HG03025 (cell line): ENCODE results near the gene ADTRP.
"Not testable (repeated sequence)": the region's sequence is repeated elsewhere in the genome, so short reads cannot be mapped to it uniquely, and the experiment has no call there.

Experiments used
- ATAC-seq: cut with Tn5 transposase; IDR thresholded peaks from one replicate; pipeline ENCODE4 v1.9.1; 2021; ENCODE audit warnings: mild to moderate bottlenecking, moderate library complexity; ENCODE audit not compliant: unreplicated experiment, low FRiP score

Gene ADTRP

DNA sequence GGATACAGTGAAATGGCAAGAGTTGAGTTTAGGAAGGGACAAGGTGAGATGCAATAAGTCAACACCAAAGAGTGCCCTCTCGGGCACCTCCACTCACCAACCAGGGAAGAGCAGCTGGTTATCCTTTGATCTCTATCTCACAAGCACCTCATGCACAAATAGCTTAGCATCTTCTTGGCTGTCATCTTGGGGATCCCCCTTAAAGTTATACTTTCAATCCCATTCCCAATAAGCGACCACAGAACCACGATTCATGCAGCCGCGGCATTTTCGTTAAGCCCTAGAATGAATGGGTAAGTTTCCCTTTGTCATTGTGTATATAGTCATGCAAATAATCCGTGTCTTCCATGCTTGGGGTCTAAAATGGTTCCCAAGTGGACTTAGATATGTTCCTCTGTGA lies 73.5 kb downstream of the ADTRP start:
- ATAC-seq, result no peak

- no peak for ATAC-seq
Observed at GRCh38 chr6:11703725-11704124, 74.9 kb downstream of the ADTRP start.

DNA sequence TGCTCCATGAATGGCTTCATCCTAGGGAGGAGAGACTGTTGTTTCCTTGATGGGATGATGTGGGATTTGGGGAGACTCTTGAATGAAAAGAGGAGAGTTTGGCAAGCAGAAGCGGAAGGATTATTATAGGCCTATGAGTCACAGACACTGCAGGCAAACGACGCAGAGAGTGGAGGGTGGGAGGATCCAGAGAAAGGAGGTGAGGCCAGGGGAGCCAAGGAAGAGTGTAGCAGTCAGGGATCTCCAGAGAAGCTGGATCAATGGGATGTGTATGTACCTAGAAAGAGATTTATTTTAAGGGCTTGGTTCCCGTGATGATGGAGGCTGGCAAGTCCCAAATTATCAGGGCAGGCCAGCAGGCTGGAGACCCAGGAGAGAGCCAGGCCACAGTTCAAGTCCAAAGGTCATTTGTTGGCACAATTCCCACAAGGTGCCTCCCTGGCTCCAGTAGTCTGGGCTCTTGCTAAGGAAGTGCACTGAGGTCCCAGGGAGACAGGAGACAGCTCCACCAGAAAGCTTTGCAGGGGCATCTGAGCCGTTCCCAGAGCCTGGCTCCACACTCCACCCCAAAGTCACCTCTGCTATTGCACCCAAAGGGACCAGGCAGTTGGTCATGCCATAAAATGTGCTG lies 76.0 kb downstream of the ADTRP start:
- ATAC-seq, result no peak

DNA sequence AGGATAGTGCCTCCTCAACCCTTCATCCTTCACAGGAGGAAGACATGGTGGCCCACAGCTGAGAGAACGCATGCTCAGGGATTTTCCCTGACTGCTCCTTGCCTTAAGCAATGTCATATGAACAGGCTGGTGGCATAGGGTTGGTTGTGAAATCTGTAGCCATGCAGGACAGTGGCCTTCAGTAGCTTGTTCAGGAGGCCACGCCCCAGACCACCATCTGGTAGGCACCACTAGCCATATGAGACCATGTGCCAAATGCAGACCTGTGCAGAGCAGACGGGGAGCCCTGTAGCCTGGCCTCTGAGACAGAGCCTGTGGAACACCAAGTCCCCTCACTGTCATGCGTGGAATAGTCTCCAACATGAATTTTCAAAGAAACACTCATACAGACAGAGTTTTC lies 76.5 kb downstream of the ADTRP start:
- ATAC-seq, result no peak

DNA sequence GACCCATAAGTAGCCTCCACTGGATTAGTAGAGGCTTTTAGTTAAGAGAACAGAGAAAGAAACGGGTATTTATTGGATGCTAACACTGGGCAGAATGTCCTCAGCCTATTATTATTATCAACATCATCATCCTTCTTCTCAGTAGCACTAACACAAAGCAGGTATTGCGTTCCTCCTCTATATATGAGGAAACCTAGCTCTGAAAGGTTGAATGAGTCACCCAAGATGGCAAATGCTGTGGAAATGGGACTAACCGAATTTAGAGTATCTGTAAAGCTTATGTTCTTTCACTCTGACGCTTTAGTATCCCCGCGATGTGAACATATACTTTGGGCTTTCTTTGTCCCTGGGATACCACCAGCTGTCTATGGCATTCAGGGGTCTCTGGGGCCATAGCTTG lies 77.0 kb downstream of the ADTRP start:
- no peak for ATAC-seq

- ATAC-seq, result no peak
Observed at GRCh38 chr6:11700118-11700718, 78.4 kb downstream of the ADTRP start.

DNA sequence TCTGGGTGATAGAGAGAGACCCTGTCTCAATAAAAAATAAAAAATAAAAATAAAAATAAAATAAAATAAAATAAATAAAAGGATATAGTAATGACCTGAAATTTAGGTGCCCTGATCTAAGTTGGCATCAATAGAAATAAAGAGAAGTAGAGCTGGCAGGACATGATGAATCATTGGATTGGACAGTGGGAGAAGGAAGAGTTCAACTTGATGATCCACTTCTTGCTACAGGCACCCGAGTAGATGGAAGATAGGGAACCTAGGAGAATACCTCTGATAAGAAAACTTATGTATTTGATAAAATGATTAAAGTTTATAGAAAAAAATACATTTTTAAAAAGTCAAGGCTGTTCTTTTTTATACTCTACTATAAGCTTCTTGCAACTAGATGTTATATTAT lies 79.0 kb downstream of the ADTRP start:
- no peak for ATAC-seq

DNA sequence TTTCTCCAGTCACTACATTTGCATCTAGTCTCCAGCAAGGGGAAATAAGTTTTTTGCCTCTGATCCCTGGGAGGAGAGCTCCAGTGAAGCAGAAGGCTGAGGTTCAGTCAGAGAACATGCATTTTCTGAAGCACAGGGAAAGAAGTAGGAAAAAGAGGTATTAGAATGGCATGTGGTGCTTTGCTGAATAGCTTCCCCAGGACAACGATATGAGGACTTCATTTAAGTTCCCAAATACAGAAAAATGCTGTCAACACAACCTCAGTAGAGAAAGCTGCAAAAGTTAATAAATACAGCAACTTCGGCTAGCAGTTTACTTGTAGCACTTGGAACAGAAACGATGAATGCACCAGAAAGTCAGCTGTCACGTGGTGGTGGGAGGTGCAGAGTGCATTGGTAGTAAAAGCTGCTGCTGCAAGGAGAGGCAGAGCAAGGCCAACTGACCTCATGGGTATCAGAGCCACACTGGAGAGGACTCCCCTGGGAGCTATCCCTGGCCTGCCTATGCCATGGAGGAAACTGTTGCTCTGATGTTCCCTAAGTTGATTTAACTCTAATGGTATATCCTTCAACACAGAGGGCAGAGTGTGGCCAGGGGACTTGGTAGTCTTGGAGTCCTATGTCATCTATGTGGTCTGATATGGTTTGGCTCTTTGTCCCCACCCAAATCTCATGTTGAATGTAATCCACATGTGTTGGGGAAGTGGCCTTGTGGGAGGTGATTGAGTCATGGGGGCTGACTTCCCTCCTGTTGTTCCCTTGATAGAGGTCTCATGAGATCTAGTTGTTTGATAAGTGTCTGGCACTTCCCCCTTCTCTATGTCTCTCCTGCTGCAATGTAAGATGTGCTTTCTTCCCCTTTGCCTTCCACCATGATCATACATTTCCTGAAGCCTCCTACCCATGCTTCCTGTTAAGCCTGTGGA lies 85.9 kb downstream of the ADTRP start:
- ATAC-seq, result no peak

DNA sequence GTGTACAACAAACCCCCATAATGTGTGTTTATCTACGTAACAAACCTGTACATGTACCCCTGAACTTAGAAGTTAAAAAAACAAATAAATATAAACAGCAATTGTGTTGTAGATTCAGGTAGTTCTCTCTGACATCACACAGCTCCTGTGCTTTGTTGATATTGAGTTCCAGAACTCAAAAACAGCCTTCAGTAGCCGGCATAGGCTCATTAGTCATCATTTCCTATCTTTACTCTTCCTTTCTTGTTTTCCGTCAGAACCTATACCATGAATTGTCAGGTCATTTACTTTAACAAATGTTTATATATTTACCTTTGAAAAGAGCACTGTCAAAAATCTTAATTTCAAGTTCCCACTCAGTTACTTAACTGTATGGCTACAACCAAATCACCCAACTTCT lies 88.8 kb downstream of the ADTRP start:
- no peak for ATAC-seq

DNA sequence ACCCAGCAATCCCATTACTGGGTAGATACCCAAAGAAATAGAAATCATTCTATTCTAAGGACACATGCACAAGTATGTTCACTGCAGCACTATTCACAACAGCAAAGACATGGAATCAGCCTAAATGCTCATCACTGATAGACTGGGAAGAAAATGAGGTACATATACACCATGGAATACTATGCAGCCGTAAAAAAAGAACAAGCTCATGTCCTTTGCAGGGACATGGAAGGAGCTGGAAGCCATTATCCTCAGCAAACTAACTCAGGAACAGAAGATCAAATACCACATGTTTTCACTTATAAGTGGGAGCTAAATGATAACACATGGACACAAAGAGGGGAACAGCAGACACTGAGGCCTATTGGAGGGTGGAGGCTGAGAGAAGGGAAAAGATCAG lies 89.2 kb downstream of the ADTRP start:
- ATAC-seq, result not testable (repeated sequence)

- ATAC-seq, result no peak
Observed at GRCh38 chr6:11688425-11688709, 90.2 kb downstream of the ADTRP start.

DNA sequence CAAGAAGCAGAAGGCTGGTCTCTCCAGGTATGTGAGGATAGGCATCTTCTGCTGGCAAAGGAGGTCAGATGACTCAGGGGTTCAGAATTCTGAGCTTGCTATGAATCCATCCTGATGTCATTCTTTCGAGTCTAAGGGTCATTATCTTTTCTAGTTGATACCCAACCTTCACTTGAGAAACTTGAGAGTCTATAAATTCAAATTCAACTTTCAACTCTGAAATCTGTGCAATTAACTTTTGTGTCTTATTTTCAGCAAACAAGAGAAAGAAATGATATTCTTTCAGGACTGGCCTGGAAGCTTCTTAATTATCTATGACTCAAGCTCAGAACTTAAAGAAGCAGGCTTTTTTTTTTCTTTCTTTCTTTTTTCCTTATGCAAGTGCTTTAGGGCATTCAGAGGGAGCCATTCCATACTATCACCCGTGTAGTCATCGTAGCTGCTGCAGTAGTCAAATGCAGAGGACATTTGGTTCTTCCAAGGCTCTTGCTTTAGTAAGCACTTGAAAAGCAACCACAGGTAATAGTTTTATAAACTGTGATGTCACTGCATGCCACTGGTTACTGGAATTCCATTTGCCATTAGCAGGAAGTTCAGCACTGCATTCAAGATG lies 93.0 kb downstream of the ADTRP start:
- ATAC-seq, result no peak

- ATAC-seq, result no peak
Observed at GRCh38 chr6:11684901-11685480, 93.6 kb downstream of the ADTRP start.

DNA sequence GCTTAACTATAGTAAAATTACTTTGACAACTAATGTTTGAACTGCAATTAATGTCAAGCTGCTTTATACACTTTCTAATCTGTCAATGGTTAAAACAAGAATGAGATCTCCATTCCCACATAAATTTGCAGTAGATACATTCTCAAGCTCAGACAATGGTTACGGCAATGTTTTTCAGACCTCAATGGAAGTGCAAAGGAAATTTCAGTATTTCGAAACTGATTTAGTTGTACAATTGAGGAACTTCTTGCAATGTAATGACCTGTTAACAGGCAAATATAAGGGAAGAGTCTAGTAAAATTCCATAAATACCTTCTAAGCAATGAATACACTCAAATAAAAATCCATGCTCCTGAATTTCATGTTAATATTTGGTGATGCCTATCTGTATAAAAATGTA lies 94.7 kb downstream of the ADTRP start:
- ATAC-seq, result no peak

DNA sequence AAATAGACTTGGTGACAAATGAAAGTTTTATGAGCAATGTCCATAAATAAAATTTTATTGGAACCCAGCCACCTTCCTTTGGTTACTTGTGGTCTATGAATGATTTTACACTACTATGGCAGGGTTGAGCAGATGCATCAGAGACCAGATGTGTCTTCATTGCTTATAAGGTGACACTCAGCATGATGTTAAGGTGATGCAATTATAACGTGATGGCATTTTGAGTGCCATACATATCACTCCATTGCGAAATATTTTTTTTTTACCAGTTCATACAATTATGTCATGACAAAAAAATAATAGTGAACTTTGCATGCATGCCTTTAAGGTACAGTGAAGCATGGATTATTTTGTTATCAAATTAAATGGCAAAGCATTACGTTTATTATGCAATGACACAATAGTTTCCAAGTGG lies 96.0 kb downstream of the ADTRP start:
- ATAC-seq, result no peak

DNA sequence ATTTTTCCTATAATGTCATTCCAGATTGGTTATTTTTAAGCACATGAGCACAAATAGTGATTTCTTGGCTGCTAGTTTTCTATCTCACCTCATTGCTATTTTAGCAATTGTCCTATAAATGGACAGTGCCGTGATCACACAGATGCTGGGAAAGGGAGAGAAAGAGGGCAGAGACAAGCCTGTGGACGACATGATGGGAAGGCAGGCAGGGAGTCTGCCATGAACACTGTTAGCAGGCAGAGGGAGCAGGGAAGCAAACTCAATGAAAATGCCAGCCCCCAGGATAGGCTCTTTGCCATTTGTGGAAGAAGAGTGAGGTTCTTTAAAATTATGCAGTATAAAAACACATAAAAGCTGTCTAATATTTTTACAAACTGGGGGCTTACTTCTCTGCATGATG lies 96.8 kb downstream of the ADTRP start:
- ATAC-seq, result no peak

DNA sequence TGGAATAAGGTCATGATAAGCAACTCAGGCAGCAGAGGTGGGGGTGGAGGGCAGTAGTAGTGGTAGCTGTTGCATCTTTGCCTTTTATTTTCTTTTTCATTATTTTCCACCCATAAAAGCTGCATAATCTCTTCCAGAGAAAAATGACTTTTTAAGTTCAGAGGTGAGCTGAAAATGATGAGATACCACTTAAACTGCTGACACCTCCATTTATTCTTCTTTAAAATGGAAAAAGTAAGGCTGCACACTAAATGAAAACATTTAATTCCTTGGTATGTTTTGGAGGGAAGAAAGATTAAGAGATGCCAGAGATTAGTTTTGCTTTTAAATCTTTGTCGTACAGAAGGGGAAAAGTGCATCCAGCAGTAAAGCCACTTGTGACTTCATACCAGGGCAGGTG lies 97.2 kb downstream of the ADTRP start:
- ATAC-seq, result no peak

DNA sequence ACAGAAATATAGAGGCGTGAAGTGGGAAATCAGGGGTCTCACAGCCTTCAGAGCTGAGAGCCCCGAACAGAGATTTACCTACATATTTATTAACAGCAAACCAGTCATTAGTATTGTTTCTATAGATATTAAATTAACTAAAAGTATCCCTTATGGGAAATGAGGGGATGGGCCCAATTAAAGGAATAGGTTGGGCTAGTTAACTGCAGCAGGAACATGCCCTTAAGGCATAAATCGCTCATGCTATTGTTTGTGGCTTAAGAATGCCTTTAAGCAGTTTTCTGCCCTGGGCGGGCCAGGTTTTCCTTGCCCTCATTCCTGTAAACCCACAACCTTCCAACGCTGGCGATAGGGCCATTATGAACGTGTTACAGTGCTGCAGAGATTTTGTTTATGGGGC lies 98.1 kb downstream of the ADTRP start:
- ATAC-seq, result not testable (repeated sequence)

DNA sequence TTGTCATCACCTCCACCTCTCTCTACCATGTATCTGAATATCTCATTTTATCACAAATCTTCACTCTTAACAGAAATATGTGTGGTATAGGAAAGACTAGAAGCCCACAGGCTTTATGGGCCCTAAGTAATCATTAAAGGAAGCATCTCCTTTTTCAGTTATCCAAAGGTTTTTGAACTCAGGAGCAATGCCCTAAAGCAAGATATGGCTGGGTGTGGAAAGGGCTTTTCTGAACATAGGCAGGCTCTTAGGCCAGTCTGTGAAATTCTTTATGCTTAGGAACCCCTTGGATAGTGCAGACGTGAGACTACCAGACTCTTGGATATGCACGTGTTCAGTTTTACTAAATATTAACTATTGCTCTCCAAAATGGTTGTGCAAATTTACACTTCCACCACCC lies 99.5 kb downstream of the ADTRP start:
- no peak for ATAC-seq

- ATAC-seq, result no peak
Observed at GRCh38 chr6:11675601-11676000, 103.0 kb downstream of the ADTRP start.

DNA sequence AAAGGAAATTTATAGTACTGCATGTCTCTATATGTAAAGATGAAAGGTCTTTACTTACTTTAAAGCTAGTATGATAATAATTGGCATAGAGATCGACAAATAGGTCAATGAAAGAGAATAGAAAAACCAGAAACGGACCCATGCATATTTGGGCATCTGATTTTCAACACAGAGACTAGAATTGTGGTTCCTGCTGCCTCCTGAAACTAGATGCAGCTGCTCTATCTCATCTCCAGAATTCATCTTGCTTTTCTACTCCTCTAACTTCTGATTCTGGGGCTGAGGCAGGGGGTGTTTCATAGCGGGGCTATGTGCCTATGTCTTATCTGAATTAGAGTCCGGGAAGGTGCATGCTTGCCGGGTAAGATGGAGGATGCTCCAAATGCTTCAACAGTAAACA lies 105.9 kb downstream of the ADTRP start:
- no peak for ATAC-seq
